Activated naive CD4-positive, alpha-beta T cell treated with anti-CD3 and anti-CD28 coated beads, Interleukin-2, amount 10 ng/mL, durations not matched to agents 7 days and 5 days (primary cell): ENCODE data around the gene OR51F2.
"Not testable (repeated sequence)": the region's sequence is repeated elsewhere in the genome, so short reads cannot be mapped to it uniquely, and the experiment has no call there.

Experiments
- CTCF ChIA-PET: fragments of 350-600 bp; sonication (Branson Sonifier 250); formaldehyde crosslinking; loops from one replicate; lab custom pipeline; 2021; ENCODE audit warnings: antibody characterized with exemption; lab: Charles Lee
- DNase-seq: peaks from one replicate; pipeline ENCODE4 v3.0.0-alpha.2; 2020
- H3K27ac Mint-ChIP-seq: one replicate; pipeline ENCODE4 v1.8.0; 2021; ENCODE audit warnings: mild to moderate bottlenecking, moderate library complexity, mixed read lengths
- H3K27me3 Mint-ChIP-seq: one replicate; pipeline ENCODE4 v1.8.0; 2021; ENCODE audit warnings: mild to moderate bottlenecking, mixed read lengths
- H3K36me3 Mint-ChIP-seq: one replicate; pipeline ENCODE4 v1.8.0; 2021; ENCODE audit warnings: mixed read lengths
- H3K4me1 Mint-ChIP-seq: one replicate; pipeline ENCODE4 v1.8.0; 2021; ENCODE audit warnings: mixed read lengths
- H3K4me3 Mint-ChIP-seq: one replicate; pipeline ENCODE4 v1.8.0; 2021; ENCODE audit warnings: mild to moderate bottlenecking, moderate library complexity, mixed read lengths
- H3K9me3 Mint-ChIP-seq: one replicate; pipeline ENCODE4 v1.8.0; 2021; ENCODE audit warnings: mixed read lengths

The OR51F2 gene

DNA sequence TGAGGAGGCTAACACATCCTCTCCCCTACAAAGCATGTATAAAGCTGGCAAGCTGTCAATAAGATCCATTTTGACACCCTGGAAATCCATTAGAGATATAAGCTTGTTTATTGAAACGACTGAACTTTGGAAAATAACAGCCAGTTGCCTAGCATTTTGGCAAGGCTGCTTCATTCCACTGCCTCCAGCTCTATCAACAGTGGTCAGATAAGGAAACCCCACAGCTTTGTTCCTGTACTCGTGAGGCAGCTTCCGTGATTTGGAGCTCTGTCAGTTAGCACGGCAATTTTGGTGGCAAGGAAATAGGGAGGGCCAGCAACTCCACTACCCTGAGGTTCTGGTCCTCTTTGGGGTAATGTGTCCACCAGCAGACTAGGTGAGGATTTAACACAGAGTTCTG, 29.9 kb downstream of the OR51F2 start:
- Mint-ChIP-seq H3K36me3 (no peaks in the 10 kb centered on the region), H3K4me3 (no peak overlapping the region), H3K27ac (no peak overlapping the region), H3K4me1 (no peaks in the 10 kb centered on the region), H3K27me3 (no peaks in the 10 kb centered on the region), H3K9me3 (no peaks in the 10 kb centered on the region)
- CTCF ChIA-PET, result no interaction called here
- no peak for DNase-seq

- H3K9me3 Mint-ChIP-seq, H3K27ac Mint-ChIP-seq, H3K4me1 Mint-ChIP-seq, H3K36me3 Mint-ChIP-seq, H3K27me3 Mint-ChIP-seq, DNase-seq, H3K4me3 Mint-ChIP-seq, CTCF ChIA-PET: not testable (repeated sequence)
These were observed 33.2 kb downstream of the OR51F2 start for GRCh38 chr11:4854286-4854685.

DNA sequence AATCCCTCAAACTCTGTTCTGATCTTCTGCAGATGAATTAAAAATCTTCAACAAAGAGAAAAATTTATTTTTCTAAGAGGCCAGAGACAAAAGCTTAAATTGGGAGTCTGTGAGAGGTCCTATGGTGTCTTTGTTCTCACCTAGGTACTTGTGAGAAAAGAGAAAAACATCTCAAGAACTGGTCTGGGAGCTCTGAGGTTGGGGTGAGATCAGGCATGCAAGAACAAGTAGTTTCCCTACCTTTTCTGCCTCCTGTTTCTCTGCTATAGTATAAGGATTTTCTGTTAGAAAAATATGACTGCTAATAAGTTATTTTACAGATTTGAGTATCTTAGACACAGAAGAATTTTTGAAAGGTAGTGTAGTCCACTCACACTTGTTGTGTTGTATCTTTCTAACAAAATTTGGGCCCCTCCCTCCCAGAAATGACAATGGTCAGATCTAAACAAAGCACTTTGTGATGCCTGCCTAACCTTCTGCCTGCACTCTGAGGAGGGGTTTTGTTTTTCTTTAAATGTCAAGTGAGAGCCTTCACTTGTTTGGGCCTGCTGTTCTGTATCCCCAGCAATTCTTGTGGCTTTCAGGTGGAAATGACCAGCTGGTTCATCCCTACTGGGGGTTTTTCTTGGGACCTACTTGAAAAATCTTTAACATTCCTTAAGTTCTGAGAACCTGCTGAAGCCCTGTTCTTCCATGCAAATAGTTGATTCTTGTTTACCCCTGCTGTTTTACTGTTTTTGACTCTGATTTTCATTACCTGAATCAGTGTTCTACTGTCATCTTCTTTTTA, 41.5 kb downstream of the OR51F2 start:
- Mint-ChIP-seq H3K4me1 (no peaks in the 10 kb centered on the region), H3K9me3 (no peaks in the 10 kb centered on the region), H3K27me3 (no peaks in the 10 kb centered on the region), H3K4me3 (no peak overlapping the region), H3K27ac (no peak overlapping the region), H3K36me3 (no peaks in the 10 kb centered on the region)
- CTCF ChIA-PET, result no interaction called here
- DNase-seq, result no peak

GRCh38 chr11:4863876-4864275, 42.8 kb downstream of the OR51F2 start:
- Mint-ChIP-seq H3K27me3 (no peaks in the 10 kb centered on the region), H3K4me3 (no peak overlapping the region), H3K9me3 (peaks cover 1% of the 10 kb centered on the region), H3K36me3 (no peaks in the 10 kb centered on the region), H3K4me1 (no peaks in the 10 kb centered on the region), H3K27ac (no peak overlapping the region)
- CTCF ChIA-PET, result no interaction called here
- DNase-seq, result no peak

GRCh38 chr11:4865855-4866254, 44.7 kb downstream of the OR51F2 start:
- H3K9me3 Mint-ChIP-seq, result peaks cover 1% of the 10 kb centered on the region
- no peak overlapping the region for H3K4me3 Mint-ChIP-seq
- H3K27ac Mint-ChIP-seq, result no peak overlapping the region
- no peaks in the 10 kb centered on the region for H3K36me3 Mint-ChIP-seq
- no peak for DNase-seq
- no peaks in the 10 kb centered on the region for H3K27me3 Mint-ChIP-seq
- no peaks in the 10 kb centered on the region for H3K4me1 Mint-ChIP-seq
- CTCF ChIA-PET, result no interaction called here
